Natural killer cell treated with Interleukin-12 subunit alpha and Interleukin-12 subunit beta and Interleukin-15 and Interleukin-18, amount 100 ng/mL, for 72 hours (primary cell): ENCODE data around the gene OCRL. TPM values are rescaled to one million over a fixed set of nuclear protein-coding genes. Genes with fewer than 3 reads are reported as not detected.
"Not testable (repeated sequence)": the region's sequence is repeated elsewhere in the genome, so short reads cannot be mapped to it uniquely, and the experiment has no call there.

Experiments
- ATAC-seq, 2 donors: fragments of 150-1000 bp; cut with Tn5 transposase in 1 of 2; sonication (Bioruptor Pico), chemical (Tn5 transposase) in 1 of 2; 2 replicates each; pipeline ENCODE4 v1.10.0; 2021
- DNase-seq: peaks from one replicate; pipeline ENCODE4 v3.0.0; 2022; ENCODE audit warnings: low spot score
- H3K27ac Mint-ChIP-seq, 2 donors: 1 replicate in 1 of 2; 2 replicates in 1 of 2; pipeline ENCODE4 v1.8.0; 2022; ENCODE audit warnings: mixed read lengths in 2 of 2, mild to moderate bottlenecking in 1 of 2, moderate library complexity in 1 of 2
- H3K27me3 Mint-ChIP-seq, 2 donors: 1 replicate in 1 of 2; 2 replicates in 1 of 2; pipeline ENCODE4 v1.8.0; 2022; ENCODE audit warnings: mixed read lengths in 2 of 2
- H3K36me3 Mint-ChIP-seq: one replicate; pipeline ENCODE4 v1.8.0; 2022; ENCODE audit warnings: mixed read lengths
- H3K4me1 Mint-ChIP-seq, 2 donors: 1 replicate in 1 of 2; 2 replicates in 1 of 2; pipeline ENCODE4 v1.8.0; 2022; ENCODE audit warnings: low read depth in 2 of 2, mixed read lengths in 2 of 2, mild to moderate bottlenecking in 1 of 2
- H3K4me3 Mint-ChIP-seq: one replicate; pipeline ENCODE4 v1.8.0; 2022; ENCODE audit warnings: mixed read lengths
- H3K9me3 Mint-ChIP-seq: 2 replicates; pipeline ENCODE4 v1.8.0; 2022; ENCODE audit warnings: mixed read lengths
- total RNA-seq, 2 donors: library from RNA; stranded (reverse); gene quantifications; one replicate each; pipeline ENCODE4 v1.2.3, GENCODE V29; 2022

The OCRL gene
- total RNA-seq, 2 donors from 2014 or later, result 3.5 to 4.9 TPM

DNA sequence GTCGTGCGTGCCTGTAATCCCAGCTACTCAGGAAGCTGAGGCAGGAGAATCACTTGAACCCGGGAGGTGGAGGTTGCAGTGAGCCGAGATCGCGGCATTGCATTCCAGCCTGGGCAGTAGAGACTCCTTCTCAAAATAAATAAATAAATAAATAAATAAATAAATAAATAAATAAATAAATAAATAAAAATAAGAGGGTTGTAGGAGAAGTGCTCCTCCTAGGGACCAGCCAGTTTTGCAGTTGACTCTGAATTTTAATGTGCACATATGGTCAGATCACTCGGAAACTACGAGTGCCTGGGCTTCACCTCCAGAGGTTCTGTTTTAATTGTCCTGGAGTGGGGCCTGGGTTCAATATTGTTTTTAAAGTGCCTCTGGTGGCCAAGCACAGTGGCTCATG, 14.8 kb downstream of the OCRL start:
- not testable (repeated sequence) for DNase-seq, H3K27ac Mint-ChIP-seq, H3K4me1 Mint-ChIP-seq, H3K9me3 Mint-ChIP-seq, ATAC-seq, H3K27me3 Mint-ChIP-seq, H3K36me3 Mint-ChIP-seq, H3K4me3 Mint-ChIP-seq

GRCh38 chrX:129556806-129557315, 16.8 kb downstream of the OCRL start:
- Mint-ChIP-seq H3K9me3 (no peaks in the 10 kb centered on the region), H3K27me3 (peaks cover 0 to 3% of the 10 kb centered on the region in 2 donors), H3K4me3 (no peak overlapping the region), H3K27ac (no peak overlapping the region), H3K4me1 (no peaks in the 10 kb centered on the region), H3K36me3 (no peaks in the 10 kb centered on the region)
- DNase-seq (no peak), ATAC-seq (no peak)

DNA sequence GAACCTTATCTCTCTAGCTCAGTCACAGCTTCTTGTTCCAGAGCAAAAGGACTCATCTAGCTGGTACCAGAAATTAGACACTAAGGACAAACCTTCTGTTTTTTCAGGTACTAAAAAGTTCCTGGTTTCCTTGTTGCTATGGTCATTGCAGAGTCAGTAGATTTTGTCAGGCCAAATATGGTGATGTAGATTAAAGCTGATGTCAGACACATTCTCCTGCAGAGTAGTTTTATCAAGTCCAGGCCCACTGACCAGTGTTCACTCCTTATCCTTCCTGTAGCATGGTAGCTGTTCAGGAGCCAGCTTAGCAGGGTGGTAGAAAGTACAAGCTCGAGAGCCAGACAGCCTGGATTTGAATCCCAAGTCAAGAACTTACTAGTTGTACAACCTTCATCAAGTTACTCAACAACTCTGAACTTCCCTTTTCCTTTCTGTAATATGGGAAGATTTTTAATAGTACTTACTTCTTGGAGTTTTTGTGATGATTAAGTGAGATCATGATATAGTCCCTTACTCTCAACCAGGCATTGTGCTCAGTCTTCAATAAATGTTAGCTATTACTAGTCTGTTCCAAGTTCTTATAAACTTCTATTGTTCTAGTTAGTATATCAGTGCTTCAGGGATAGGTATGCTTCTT, 17.9 kb downstream of the OCRL start:
- H3K9me3 Mint-ChIP-seq, result no peaks in the 10 kb centered on the region
- peaks cover 4% of the 10 kb centered on the region for H3K36me3 Mint-ChIP-seq
- H3K27ac Mint-ChIP-seq, result no peak overlapping the region
- no peak for ATAC-seq
- no peak for DNase-seq
- H3K27me3 Mint-ChIP-seq, result peaks cover 0 to 7% of the 10 kb centered on the region in 2 donors
- no peak overlapping the region for H3K4me3 Mint-ChIP-seq
- no peaks in the 10 kb centered on the region for H3K4me1 Mint-ChIP-seq

GRCh38 chrX:129559783-129560182, 19.7 kb downstream of the OCRL start:
- no peaks in the 10 kb centered on the region for H3K9me3 Mint-ChIP-seq
- DNase-seq, result no peak
- H3K4me1 Mint-ChIP-seq, result no peaks in the 10 kb centered on the region

GRCh38 chrX:129561453-129561852, 21.4 kb downstream of the OCRL start:
- DNase-seq, result no peak
- H3K9me3 Mint-ChIP-seq, result no peaks in the 10 kb centered on the region
- no peak overlapping the region for H3K4me3 Mint-ChIP-seq
- H3K27ac Mint-ChIP-seq, result no peak overlapping the region
- peaks cover 0 to 7% of the 10 kb centered on the region in 2 donors for H3K27me3 Mint-ChIP-seq
- H3K4me1 Mint-ChIP-seq, result peaks cover 7 to 8% of the 10 kb centered on the region in 2 donors
- ATAC-seq, result no peak
- peaks cover 4% of the 10 kb centered on the region for H3K36me3 Mint-ChIP-seq

More at GRCh38 chrX:129559783-129560182, 19.7 kb downstream of the OCRL start:
- Mint-ChIP-seq H3K4me3 (no peak overlapping the region), H3K27me3 (peaks cover 0 to 7% of the 10 kb centered on the region in 2 donors), H3K27ac (no peak overlapping the region), H3K36me3 (peaks cover 4% of the 10 kb centered on the region)
- ATAC-seq, result no peak

GRCh38 chrX:129564345-129564744, 24.3 kb downstream of the OCRL start:
- not testable (repeated sequence) for H3K27me3 Mint-ChIP-seq, H3K4me3 Mint-ChIP-seq

DNA sequence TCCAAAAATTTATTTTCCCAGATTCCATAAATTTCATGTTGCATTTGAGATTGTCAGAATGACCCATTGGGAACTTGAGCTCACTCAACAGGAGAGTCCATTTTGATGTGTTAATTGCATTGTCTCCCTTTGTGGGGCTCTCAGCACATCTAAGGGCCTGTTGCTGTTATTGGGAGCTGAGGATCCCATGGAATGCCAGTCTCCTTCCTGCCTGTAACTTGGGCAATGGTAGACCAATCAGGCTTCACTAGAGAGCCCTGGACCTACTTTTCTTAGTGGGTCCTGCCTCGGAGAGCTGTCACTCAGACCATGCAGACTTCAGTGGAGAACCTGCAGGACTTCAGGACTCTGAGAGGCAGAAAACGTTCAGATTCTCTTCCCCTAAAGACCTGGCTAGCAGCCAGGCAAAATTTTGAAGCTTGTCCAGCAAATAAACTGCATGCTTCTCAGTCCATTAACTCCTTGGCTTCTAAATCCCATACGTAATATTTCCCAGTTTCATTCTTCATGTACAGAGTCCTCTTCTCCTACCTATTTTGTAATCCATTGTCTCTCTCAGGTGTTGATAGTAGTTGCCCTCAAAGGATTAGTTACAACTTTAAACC, 25.1 kb downstream of the OCRL start:
- Mint-ChIP-seq H3K4me3 (no peak overlapping the region), H3K9me3 (no peaks in the 10 kb centered on the region), H3K4me1 (peaks cover 7 to 8% of the 10 kb centered on the region in 2 donors), H3K36me3 (peaks cover 4% of the 10 kb centered on the region), H3K27ac (no peak overlapping the region), H3K27me3 (peaks cover 0 to 11% of the 10 kb centered on the region in 2 donors)
- DNase-seq (no peak), ATAC-seq (no peak)

More at GRCh38 chrX:129564345-129564744, 24.3 kb downstream of the OCRL start:
- not testable (repeated sequence) for H3K9me3 Mint-ChIP-seq, H3K36me3 Mint-ChIP-seq, DNase-seq, H3K27ac Mint-ChIP-seq, ATAC-seq, H3K4me1 Mint-ChIP-seq

- Mint-ChIP-seq H3K27me3 (peaks cover 0 to 11% of the 10 kb centered on the region in 2 donors), H3K4me1 (peaks cover 7 to 8% of the 10 kb centered on the region in 2 donors), H3K36me3 (peaks cover 4% of the 10 kb centered on the region), H3K9me3 (no peaks in the 10 kb centered on the region), H3K27ac (no peak overlapping the region), H3K4me3 (no peak overlapping the region)
- no peak for ATAC-seq
- DNase-seq, result no peak
Observed at GRCh38 chrX:129566073-129566472, 26.0 kb downstream of the OCRL start.

DNA sequence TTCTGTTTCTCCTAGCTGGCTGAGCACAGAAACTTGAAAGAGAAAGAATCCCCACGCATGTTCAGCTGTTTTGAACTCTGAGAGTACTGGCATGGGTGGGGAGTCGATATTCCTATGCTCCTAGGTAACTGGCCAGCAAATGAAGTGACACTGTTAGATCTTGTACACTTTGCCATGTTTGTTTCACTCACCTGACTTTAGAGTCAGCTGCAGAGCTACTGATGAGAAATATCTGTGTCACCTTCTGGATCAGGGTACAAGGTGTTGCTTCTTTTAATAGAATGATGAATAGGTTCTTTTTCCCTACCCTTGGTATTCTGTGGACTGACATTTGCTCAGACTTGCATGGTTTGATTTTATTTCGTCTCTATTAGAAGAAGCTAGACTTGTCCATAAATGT, 28.3 kb downstream of the OCRL start:
- peaks cover 7 to 8% of the 10 kb centered on the region in 2 donors for H3K4me1 Mint-ChIP-seq
- ATAC-seq, result no peak
- peaks cover 0 to 6% of the 10 kb centered on the region in 2 donors for H3K27me3 Mint-ChIP-seq
- no peaks in the 10 kb centered on the region for H3K9me3 Mint-ChIP-seq
- no peak overlapping the region for H3K27ac Mint-ChIP-seq
- no peaks in the 10 kb centered on the region for H3K36me3 Mint-ChIP-seq
- H3K4me3 Mint-ChIP-seq, result no peak overlapping the region
- no peak for DNase-seq

DNA sequence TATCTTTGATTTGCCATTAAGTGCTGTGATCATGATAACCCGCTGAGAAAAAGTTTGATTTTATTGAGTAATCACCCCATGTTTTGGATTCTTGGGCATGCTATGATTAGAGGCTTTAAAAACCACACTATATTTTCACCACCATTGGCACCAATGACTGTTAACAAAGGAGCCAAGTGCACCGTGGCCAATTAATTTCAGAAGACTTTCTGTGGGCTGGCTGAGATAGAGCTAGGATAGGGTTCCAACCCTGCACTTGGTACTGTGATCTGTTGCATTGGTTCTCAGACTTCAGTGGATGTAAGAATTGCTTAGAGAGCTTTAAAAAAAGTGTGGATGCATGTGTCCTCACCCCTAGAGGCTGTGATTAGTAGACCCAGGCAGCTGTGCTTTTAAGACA, 32.4 kb downstream of the OCRL start:
- H3K4me3 Mint-ChIP-seq, result no peak overlapping the region

DNA sequence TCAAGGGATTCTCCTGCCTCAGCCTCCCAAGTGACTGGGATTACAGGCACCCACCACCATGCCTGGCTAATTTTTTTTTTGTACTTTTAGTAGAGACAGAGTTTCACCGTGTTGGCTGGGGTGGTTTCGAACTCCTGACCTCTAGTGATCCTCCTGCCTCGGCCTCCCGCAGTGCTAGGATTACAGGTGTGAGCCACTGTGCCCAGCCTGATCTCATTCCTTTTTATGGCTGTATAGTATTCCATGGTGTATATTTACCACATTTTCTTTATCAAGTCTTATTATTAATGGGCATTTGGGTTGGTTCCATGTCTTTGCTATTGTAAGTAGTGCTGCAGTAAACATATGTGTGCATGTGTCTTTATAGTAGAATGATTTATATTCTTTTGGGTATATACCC, 33.6 kb downstream of the OCRL start:
- not testable (repeated sequence) for H3K4me1 Mint-ChIP-seq, H3K27ac Mint-ChIP-seq, H3K4me3 Mint-ChIP-seq, H3K27me3 Mint-ChIP-seq, H3K36me3 Mint-ChIP-seq, DNase-seq, H3K9me3 Mint-ChIP-seq, ATAC-seq

More for the DNA sequence above, 32.4 kb downstream of the OCRL start:
- Mint-ChIP-seq H3K9me3 (no peaks in the 10 kb centered on the region), H3K4me1 (no peaks in the 10 kb centered on the region), H3K27ac (no peak overlapping the region), H3K27me3 (peaks cover 0 to 6% of the 10 kb centered on the region in 2 donors), H3K36me3 (no peaks in the 10 kb centered on the region)
- no peak for ATAC-seq
- DNase-seq, result no peak

GRCh38 chrX:129574214-129574613, 34.2 kb downstream of the OCRL start:
- H3K36me3 Mint-ChIP-seq, result no peaks in the 10 kb centered on the region
- DNase-seq, result no peak
- no peak overlapping the region for H3K4me3 Mint-ChIP-seq
- no peak for ATAC-seq
- H3K27ac Mint-ChIP-seq, result no peak overlapping the region
- no peaks in the 10 kb centered on the region for H3K9me3 Mint-ChIP-seq
- peaks cover 0 to 6% of the 10 kb centered on the region in 2 donors for H3K27me3 Mint-ChIP-seq
- no peaks in the 10 kb centered on the region for H3K4me1 Mint-ChIP-seq

DNA sequence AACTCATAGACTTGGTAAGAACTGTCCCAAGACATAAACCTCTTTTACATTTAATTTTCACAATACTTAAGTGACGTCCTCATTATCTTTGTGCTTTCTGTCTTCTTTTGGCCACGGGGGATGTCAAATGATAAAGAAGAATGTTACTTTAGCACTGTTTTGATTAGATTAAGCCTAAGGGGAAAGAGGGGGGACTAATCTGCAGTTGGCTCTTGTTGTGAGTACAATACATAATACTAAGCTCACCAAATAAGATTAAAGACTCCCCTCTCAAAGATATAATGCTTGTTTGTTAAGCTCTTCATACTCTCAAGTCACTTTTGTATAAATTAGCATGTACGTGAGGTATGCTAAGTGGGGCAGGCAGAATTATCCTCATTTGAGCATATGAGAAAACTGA, 36.5 kb downstream of the OCRL start:
- no peak overlapping the region for H3K27ac Mint-ChIP-seq
- no peak overlapping the region for H3K4me3 Mint-ChIP-seq
- peaks cover 0 to 10% of the 10 kb centered on the region in 2 donors for H3K27me3 Mint-ChIP-seq
- H3K36me3 Mint-ChIP-seq, result no peaks in the 10 kb centered on the region
- ATAC-seq, result no peak
- DNase-seq, result no peak
- no peaks in the 10 kb centered on the region for H3K4me1 Mint-ChIP-seq
- H3K9me3 Mint-ChIP-seq, result no peaks in the 10 kb centered on the region

DNA sequence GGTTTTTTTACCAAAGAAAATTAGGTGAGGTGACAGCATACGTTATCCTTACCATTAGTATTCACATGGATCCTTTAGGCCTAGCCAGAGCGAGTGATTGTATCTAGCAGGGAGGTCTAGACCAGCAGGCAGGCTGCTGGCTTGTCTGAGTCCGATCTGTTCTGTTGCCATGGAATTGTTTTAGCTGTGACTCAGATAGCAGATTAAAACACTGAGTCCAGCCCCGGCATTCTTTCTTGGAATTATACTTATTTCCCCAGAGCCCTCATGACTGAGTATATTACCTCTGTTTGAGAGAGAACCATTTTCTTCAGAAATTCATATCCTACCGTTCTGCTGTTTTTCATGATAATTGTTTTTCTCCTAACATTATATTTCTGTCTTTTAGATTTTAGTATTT, 37.4 kb downstream of the OCRL start:
- Mint-ChIP-seq H3K36me3 (no peaks in the 10 kb centered on the region), H3K4me1 (no peaks in the 10 kb centered on the region), H3K27me3 (peaks cover 0 to 15% of the 10 kb centered on the region in 2 donors), H3K27ac (no peak overlapping the region), H3K4me3 (no peak overlapping the region), H3K9me3 (no peaks in the 10 kb centered on the region)
- no peak for ATAC-seq
- no peak for DNase-seq
